Smooth muscle cell (in vitro differentiated cells): ENCODE results near the gene GCNA. TPM values are rescaled to one million over a fixed set of nuclear protein-coding genes. Genes with fewer than 3 reads are reported as not detected.

Source experiments
- DNase-seq: peaks from one replicate; lab custom pipeline; 2025; ENCODE audit not compliant: unreplicated experiment; lab: John Stamatoyannopoulos, UW
- H2AFZ ChIP-seq: fragments of 200-600 bp; sonication (generic); 2 replicates; pipeline ENCODE4 v1.6.0; 2016; ENCODE audit warnings: antibody characterized with exemption, low read depth, mild to moderate bottlenecking
- H3F3A ChIP-seq: fragments of 200-600 bp; sonication (generic); 2 replicates; pipeline ENCODE4 v1.6.0; 2017; ENCODE audit warnings: antibody characterized with exemption, low read depth
- H3K27ac ChIP-seq: fragments of 200-600 bp; sonication (generic); 2 replicates; pipeline ENCODE4 v1.5.1; 2016; ENCODE audit warnings: low read depth, mild to moderate bottlenecking
- H3K27me3 ChIP-seq: fragments of 200-600 bp; sonication (generic); 2 replicates; pipeline ENCODE4 v1.6.1; 2016; ENCODE audit warnings: low read depth, mild to moderate bottlenecking
- H3K36me3 ChIP-seq: fragments of 200-600 bp; sonication (generic); 2 replicates; pipeline ENCODE4 v1.5.1; 2016; ENCODE audit warnings: low read depth
- H3K4me1 ChIP-seq: fragments of 200-600 bp; sonication (generic); 2 replicates; pipeline ENCODE4 v1.5.1; 2016; ENCODE audit warnings: low read depth
- H3K4me2 ChIP-seq: fragments of 200-600 bp; sonication (generic); 2 replicates; pipeline ENCODE4 v1.6.0; 2016; ENCODE audit warnings: mild to moderate bottlenecking
- H3K4me3 ChIP-seq: fragments of 200-600 bp; sonication (generic); 2 replicates; pipeline ENCODE4 v1.5.1; 2016; ENCODE audit warnings: mild to moderate bottlenecking
- H3K79me2 ChIP-seq: fragments of 200-600 bp; sonication (generic); 2 replicates; pipeline ENCODE4 v1.6.0; 2016; ENCODE audit warnings: low read depth, mild to moderate bottlenecking
- H3K9ac ChIP-seq: fragments of 200-600 bp; sonication (generic); 2 replicates; pipeline ENCODE4 v1.6.0; 2016; ENCODE audit warnings: low read depth
- H3K9me3 ChIP-seq: fragments of 200-600 bp; sonication (generic); replicated peaks from 2 replicates; pipeline ENCODE4 v1.5.1; 2016; ENCODE audit warnings: low read depth
- H4K20me1 ChIP-seq: fragments of 200-600 bp; sonication (generic); 2 replicates; pipeline ENCODE4 v1.6.0; 2016; ENCODE audit warnings: low read depth
- WGBS: methylation state at CpG from one replicate; pipeline ENCODE4 v1.1.7; 2016; ENCODE audit warnings: low lambda C conversion rate; 5-methylcytosine and 5-hydroxymethylcytosine counted together
- polyA plus RNA-seq: library from polyadenylated mRNA; unstranded; fragments of >200 nt; fragmentation: Nextera tagmentation; extraction: Ambion mirVana; gene quantifications from 2 replicates; pipeline ENCODE4 v1.2.1, GENCODE V29; 2016
- total RNA-seq: library from RNA; depleted of rRNA; stranded (reverse); fragments of >200 nt; gene quantifications from 2 replicates; pipeline ENCODE4 v1.2.3, GENCODE V29; 2014
- TF ChIP-seq, protein P1 (sequence below): fragments of 200-600 bp; sonication (generic); IDR thresholded peaks from 2 replicates; pipeline ENCODE4 v1.5.1; 2017; ENCODE audit warnings: borderline replicate concordance, mild to moderate bottlenecking, antibody characterized with exemption; ENCODE audit not compliant: insufficient read depth, poor library complexity, severe bottlenecking

Gene GCNA
- total and polyA plus RNA-seq, 2 experiments from 2014 or later: 0.51 to 0.94 TPM

DNA sequence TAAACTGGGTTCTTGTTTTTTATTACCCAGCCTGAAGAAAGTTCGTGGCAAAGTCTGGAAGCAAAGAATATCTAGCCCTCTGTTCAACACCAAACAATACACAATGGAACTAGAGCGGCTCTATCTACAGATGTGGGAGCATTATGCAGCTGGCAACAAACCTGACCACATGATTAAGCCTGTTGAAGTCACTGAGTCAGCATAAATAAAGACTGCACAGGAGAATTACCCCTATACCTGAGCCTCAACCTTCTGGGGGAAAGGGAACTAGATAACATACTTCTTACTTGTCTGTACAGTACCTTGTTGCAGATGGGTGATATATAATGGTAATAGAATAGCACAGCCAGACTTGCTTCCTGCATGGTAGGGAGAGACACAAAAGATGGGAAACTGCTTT lies 4.6 kb upstream of the GCNA start:
- TF ChIP-seq, protein P1, sequence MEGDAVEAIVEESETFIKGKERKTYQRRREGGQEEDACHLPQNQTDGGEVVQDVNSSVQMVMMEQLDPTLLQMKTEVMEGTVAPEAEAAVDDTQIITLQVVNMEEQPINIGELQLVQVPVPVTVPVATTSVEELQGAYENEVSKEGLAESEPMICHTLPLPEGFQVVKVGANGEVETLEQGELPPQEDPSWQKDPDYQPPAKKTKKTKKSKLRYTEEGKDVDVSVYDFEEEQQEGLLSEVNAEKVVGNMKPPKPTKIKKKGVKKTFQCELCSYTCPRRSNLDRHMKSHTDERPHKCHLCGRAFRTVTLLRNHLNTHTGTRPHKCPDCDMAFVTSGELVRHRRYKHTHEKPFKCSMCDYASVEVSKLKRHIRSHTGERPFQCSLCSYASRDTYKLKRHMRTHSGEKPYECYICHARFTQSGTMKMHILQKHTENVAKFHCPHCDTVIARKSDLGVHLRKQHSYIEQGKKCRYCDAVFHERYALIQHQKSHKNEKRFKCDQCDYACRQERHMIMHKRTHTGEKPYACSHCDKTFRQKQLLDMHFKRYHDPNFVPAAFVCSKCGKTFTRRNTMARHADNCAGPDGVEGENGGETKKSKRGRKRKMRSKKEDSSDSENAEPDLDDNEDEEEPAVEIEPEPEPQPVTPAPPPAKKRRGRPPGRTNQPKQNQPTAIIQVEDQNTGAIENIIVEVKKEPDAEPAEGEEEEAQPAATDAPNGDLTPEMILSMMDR: no peak
- H3K79me2 ChIP-seq: no peaks in the 10 kb centered on the region
- no peak overlapping the region for H3K4me2 ChIP-seq
- DNase-seq: no peak
- H3K4me1 ChIP-seq: no peaks in the 10 kb centered on the region
- H3K36me3 ChIP-seq: peaks cover 9% of the 10 kb centered on the region
- no peak overlapping the region for H3K27ac ChIP-seq
- no peak overlapping the region for H2AFZ ChIP-seq
- no peaks in the 10 kb centered on the region for H3F3A ChIP-seq
- no peaks in the 10 kb centered on the region for H3K27me3 ChIP-seq
- 62% methylated on average over 2 of the region's 2 CpGs for WGBS
- H4K20me1 ChIP-seq: no peaks in the 10 kb centered on the region
- H3K9me3 ChIP-seq: peaks cover 3% of the 10 kb centered on the region
- H3K4me3 ChIP-seq: no peak overlapping the region
- no peak overlapping the region for H3K9ac ChIP-seq

DNA sequence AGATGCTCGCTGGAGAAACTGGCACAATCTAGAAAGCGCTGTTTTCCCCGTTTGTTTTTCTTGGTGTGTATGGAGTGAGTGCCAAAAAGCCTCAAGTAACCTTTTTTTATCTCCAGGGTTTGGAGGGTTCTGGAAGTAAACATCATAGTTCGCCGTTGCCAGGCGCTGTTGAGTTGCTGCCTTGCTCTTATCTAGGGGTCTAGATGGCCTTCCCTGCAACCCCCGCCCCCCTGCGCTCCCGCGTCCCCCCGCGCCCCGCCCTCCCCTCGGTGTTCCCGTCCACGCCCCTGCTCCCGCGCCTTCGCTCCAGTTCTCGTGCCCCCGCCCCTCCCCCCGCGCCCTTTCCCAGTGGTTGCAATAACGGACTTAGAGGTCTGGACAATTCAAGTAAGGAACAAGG lies 555 bp upstream of the GCNA start:
- 88% methylated on average over 14 of the region's 24 CpGs for WGBS
- no peak overlapping the region for H3K27ac ChIP-seq

DNA sequence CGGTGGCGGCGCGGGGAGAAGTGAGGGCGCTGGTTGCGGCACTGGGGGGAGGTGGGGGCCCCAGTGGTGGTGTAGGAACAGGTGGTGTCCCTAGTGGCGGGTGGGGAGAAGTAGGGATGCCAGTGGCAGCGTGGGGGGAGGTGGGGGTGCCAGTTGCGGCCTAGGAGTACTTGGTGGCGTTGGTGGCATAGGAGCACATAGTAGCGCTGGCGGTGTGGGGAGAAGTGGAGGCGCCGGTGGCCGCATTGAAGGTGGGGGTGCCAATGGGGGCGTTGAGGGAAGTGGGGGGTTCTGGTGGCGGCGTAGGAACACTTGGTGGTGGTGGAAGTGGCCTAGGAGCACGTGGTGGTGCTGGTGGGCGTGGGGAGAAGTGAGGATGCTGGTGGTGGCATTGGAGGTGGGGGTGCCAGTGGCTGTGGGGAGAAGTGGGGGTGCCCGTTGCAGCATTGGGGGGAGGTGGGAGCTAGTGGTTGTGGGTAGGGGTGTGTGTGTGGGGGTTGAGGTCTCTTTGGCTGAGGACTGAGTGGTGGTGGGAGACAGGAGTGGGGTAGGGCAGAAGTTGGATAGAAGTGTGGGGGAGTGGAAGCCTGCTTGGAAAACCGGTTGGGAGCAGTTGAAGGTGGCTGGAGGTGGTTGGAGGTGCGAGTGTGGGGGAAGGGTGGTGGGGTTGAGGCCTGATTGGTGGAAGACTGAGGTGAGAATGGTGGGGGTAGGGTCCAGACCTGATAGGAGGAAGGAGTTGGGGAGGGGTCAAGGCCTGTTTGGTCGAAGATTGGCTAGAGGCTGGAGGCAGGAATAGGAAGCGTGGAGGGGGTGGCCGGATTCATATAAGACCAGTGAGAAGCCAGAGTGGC lies 1.1 kb downstream of the GCNA start:
- Histone ChIP-seq H3K27ac (no peak overlapping the region), H4K20me1 (no peaks in the 10 kb centered on the region), H3K4me2 (no peak overlapping the region), H3K9ac (no peak overlapping the region), H3K79me2 (no peaks in the 10 kb centered on the region), H3K4me3 (no peak overlapping the region), H3F3A (no peaks in the 10 kb centered on the region), H3K27me3 (no peaks in the 10 kb centered on the region), H3K4me1 (no peaks in the 10 kb centered on the region), H2AFZ (no peak overlapping the region), H3K9me3 (peaks cover 3% of the 10 kb centered on the region), H3K36me3 (peaks cover 9% of the 10 kb centered on the region)
- DNase-seq: no peak
- TF ChIP-seq, protein P1: no peak
- WGBS: 86% methylated on average over 8 of the region's 26 CpGs

More for the DNA sequence above, 555 bp upstream of the GCNA start:
- Histone ChIP-seq H3F3A (no peaks in the 10 kb centered on the region), H3K9me3 (peaks cover 3% of the 10 kb centered on the region), H3K36me3 (peaks cover 9% of the 10 kb centered on the region), H3K4me3 (no peak overlapping the region), H3K79me2 (no peaks in the 10 kb centered on the region), H4K20me1 (no peaks in the 10 kb centered on the region), H3K4me2 (no peak overlapping the region), H2AFZ (no peak overlapping the region), H3K4me1 (no peaks in the 10 kb centered on the region), H3K9ac (no peak overlapping the region), H3K27me3 (no peaks in the 10 kb centered on the region)
- DNase-seq: no peak
- TF ChIP-seq, protein P1: no peak

DNA sequence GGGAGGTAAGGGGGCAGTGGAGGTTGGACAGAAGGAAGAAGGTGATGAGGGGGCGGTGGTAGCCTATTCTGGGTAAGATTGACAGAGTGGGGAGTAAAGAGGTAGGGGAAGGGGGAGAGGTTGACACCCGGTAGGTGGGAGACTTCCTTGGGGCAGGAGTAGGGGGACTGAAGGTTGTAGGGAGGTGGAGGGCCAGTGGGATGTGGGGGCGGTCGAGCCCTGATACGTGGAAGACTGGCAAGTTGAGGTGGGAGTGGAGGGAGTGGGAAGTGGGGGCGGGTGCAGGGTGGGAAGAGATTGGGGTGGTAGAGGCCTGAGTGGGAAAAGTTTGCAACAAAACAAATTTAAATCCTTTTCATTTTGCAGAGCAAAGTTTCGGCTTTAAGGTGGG lies 1.7 kb downstream of the GCNA start:
- TF ChIP-seq, protein P1: no peak
- Histone ChIP-seq H4K20me1 (no peaks in the 10 kb centered on the region), H3K4me2 (no peak overlapping the region), H3K9ac (no peak overlapping the region), H3K79me2 (no peaks in the 10 kb centered on the region), H3K27me3 (no peaks in the 10 kb centered on the region), H3K4me1 (no peaks in the 10 kb centered on the region), H3K27ac (no peak overlapping the region), H3F3A (no peaks in the 10 kb centered on the region), H3K9me3 (peaks cover 3% of the 10 kb centered on the region), H2AFZ (no peak overlapping the region), H3K4me3 (no peak overlapping the region), H3K36me3 (peaks cover 7% of the 10 kb centered on the region)
- no peak for DNase-seq
- WGBS: 100% methylated on average over 2 of the region's 7 CpGs
